HepG2 (cell line): ENCODE data around the gene DNAJC8. TPM values are rescaled to one million over a fixed set of nuclear protein-coding genes. Genes with fewer than 3 reads are reported as not detected.

ENCODE experiments used
- ATAC-seq: fragments of 200-7000 bp; cut with Tn5 transposase; 3 replicates; pipeline ENCODE4 v1.9.1; 2020; ENCODE audit warnings: mild to moderate bottlenecking, moderate library complexity
- BruUV-seq: library from RNA; stranded (reverse); fragments of 400-500 nt; replicated peaks from 2 replicates; lab custom pipeline; 2021; lab: Mats Ljungman, UMichigan
- CTCF ChIA-PET: fragments of 300-600 bp; formaldehyde crosslinking; extraction: SDS; loops from one replicate; lab custom pipeline; 2021; ENCODE audit warnings: low total read pairs, inconsistent platforms, low intra/inter-chr PET ratio; lab: Yijun Ruan, JAX
- POLR2A ChIA-PET: fragments of 350-600 bp; sonication (Branson Sonifier 250); formaldehyde crosslinking; loops from one replicate; lab custom pipeline; 2020; ENCODE audit warnings: antibody characterized with exemption, inconsistent platforms; lab: Yijun Ruan, JAX
- DNase-seq: peaks from one replicate; pipeline ENCODE4 v3.0.0-alpha.2; 2015; ENCODE audit warnings: low spot score
- FAIRE-seq: peaks from 3 replicates; lab custom pipeline; 2011; peaks lifted over from hg19 to GRCh38; lab: Jason Lieb, UNC
- H2AFZ ChIP-seq: one replicate; pipeline ENCODE4 v1.6.1; 2011; ENCODE audit warnings: low read length, inconsistent platforms
- H3K27ac ChIP-seq: fragments of 300-600 bp; 3 replicates; pipeline ENCODE4 v1.8.0; 2011; ENCODE audit warnings: mixed run types, mild to moderate bottlenecking, mixed read lengths, low read length, inconsistent platforms; ENCODE audit not compliant: insufficient read depth; ENCODE audit errors: extremely low read length
- H3K27me3 ChIP-seq, 2 experiments: fragments of 200-600 bp in 1 of 2; 2 replicates in 1 of 2; 3 replicates in 1 of 2; pipeline versions ENCODE4 v1.6.0 to v1.8.0; 2011; ENCODE audit warnings: low read length in 2 of 2, mild to moderate bottlenecking in 2 of 2, moderate library complexity in 2 of 2, inconsistent platforms in 1 of 2; ENCODE audit not compliant: insufficient read depth in 2 of 2, control insufficient read depth in 1 of 2
- H3K36me3 ChIP-seq, 2 experiments: fragments of 200-600 bp in 1 of 2; replicated peaks in 1 of 2; 2 replicates in 1 of 2; 3 replicates in 1 of 2; pipeline versions ENCODE4 v1.5.1 to v1.8.0; 2011; ENCODE audit warnings: low read length in 2 of 2, inconsistent platforms in 1 of 2; ENCODE audit not compliant: insufficient read depth in 2 of 2, control insufficient read depth in 1 of 2
- H3K4me1 ChIP-seq: 2 replicates; pipeline ENCODE4 v1.5.1; 2012; ENCODE audit warnings: low read length, inconsistent platforms; ENCODE audit not compliant: insufficient read depth
- H3K4me2 ChIP-seq: 2 replicates; pipeline ENCODE4 v1.6.0; 2011; ENCODE audit warnings: low read depth, low read length, inconsistent platforms
- H3K4me3 ChIP-seq, 3 experiments: fragments of 200-600 bp in 1 of 3; sonication (generic), shearing (Covaris generic) in 1 of 3; replicated peaks in 1 of 3; 2 replicates each; pipeline ENCODE4 v1.5.1; 2011 to 2016; ENCODE audit warnings: low read length in 3 of 3, inconsistent platforms in 2 of 3, low read depth in 2 of 3, mild to moderate bottlenecking in 2 of 3, control low read depth in 1 of 3, mixed read lengths in 1 of 3; ENCODE audit not compliant: insufficient read depth in 1 of 3
- H3K79me2 ChIP-seq: one replicate; pipeline ENCODE4 v1.6.1; 2011; ENCODE audit warnings: low read length, inconsistent platforms; ENCODE audit not compliant: insufficient read depth
- H3K9ac ChIP-seq: 2 replicates; pipeline ENCODE4 v1.6.0; 2011; ENCODE audit warnings: mild to moderate bottlenecking, low read depth, low read length, inconsistent platforms; ENCODE audit not compliant: insufficient read depth
- H3K9me3 ChIP-seq: 2 replicates; pipeline ENCODE4 v1.5.1; 2012; ENCODE audit warnings: mild to moderate bottlenecking, low read length
- H4K20me1 ChIP-seq: 2 replicates; pipeline ENCODE4 v1.6.0; 2011; ENCODE audit warnings: inconsistent platforms, mild to moderate bottlenecking, low read length, moderate library complexity; ENCODE audit not compliant: insufficient read depth
- ADNP ChIP-seq: sonication (generic); formaldehyde crosslinking; IDR thresholded peaks from 2 replicates; pipeline ENCODE4 v1.4.0; 2020; ENCODE audit warnings: missing genetic modification reagents
- FOSL2 ChIP-seq: sonication (generic); formaldehyde crosslinking; IDR thresholded peaks from 2 replicates; pipeline ENCODE4 v1.4.0; 2020; ENCODE audit warnings: missing genetic modification reagents
- FOXP1 ChIP-seq, 2 experiments: fragments of 450-650 bp in 1 of 2; IDR thresholded peaks; 2 replicates each; pipeline ENCODE4 v1.6.1; 2017 to 2018; ENCODE audit warnings: antibody characterized with exemption in 1 of 2
- MED1 ChIP-seq: sonication (generic); formaldehyde crosslinking; IDR thresholded peaks from 2 replicates; pipeline ENCODE4 v1.4.0; 2020; ENCODE audit warnings: missing genetic modification reagents
- NCOA5 ChIP-seq: sonication (generic); formaldehyde crosslinking; IDR thresholded peaks from 2 replicates; pipeline ENCODE4 v1.4.0; 2020; ENCODE audit warnings: missing genetic modification reagents
- RCOR2 ChIP-seq: IDR thresholded peaks from 2 replicates; pipeline ENCODE4 v1.6.1; 2016; ENCODE audit warnings: missing biosample characterization, missing genetic modification reagents
- SAP130 ChIP-seq: IDR thresholded peaks from 2 replicates; pipeline ENCODE4 v1.6.1; 2016; ENCODE audit warnings: low read depth
- TEAD3 ChIP-seq: optimal IDR thresholded peaks from 2 replicates; pipeline ENCODE3; 2016; ENCODE audit warnings: borderline replicate concordance
- TMF1 ChIP-seq: sonication (generic); formaldehyde crosslinking; IDR thresholded peaks from 2 replicates; pipeline ENCODE4 v1.8.1; 2022; ENCODE audit warnings: low read depth, missing genetic modification reagents
- ZMYM2 ChIP-seq: sonication (generic); formaldehyde crosslinking; IDR thresholded peaks from 2 replicates; pipeline ENCODE4 v1.8.0; 2022; ENCODE audit warnings: mild to moderate bottlenecking, missing genetic modification reagents
- ZNF121 ChIP-seq: sonication (generic); formaldehyde crosslinking; IDR thresholded peaks from 2 replicates; pipeline ENCODE4 v1.5.0; 2020; ENCODE audit warnings: mild to moderate bottlenecking, missing genetic modification reagents
- ZNF569 ChIP-seq: sonication (generic); formaldehyde crosslinking; IDR thresholded peaks from 2 replicates; pipeline ENCODE4 v1.5.0; 2020; ENCODE audit warnings: mild to moderate bottlenecking, missing genetic modification reagents, moderate library complexity, borderline replicate concordance
- WGBS: methylation state at CpG from one replicate; pipeline ENCODE4 v1.1.6; 2017; ENCODE audit warnings: low lambda C conversion rate; 5-methylcytosine and 5-hydroxymethylcytosine counted together
- in situ Hi-C: cut with HindIII; loops from 2 replicates; pipeline ENCODE4 v1.10.0; 2017; ENCODE audit warnings: low pct_unique_long_range_greater_than_20kb; ENCODE audit not compliant: extremely low pct_ligation_motif_present
- intact Hi-C: fragments of 100-400 bp; cut with micrococcal nuclease; formaldehyde crosslinking; loops from one replicate; pipeline ENCODE4 v1.10.0; 2022; ENCODE audit not compliant: unreplicated experiment
- polyA plus RNA-seq, 8 experiments: library from polyadenylated mRNA; depleted of rRNA in 3 of 8; stranded (reverse) in 7 of 8; unstranded in 1 of 8; fragments of >200 nt; fragmentation: Illumina TruSeq in 4 of 8; extraction: Trizol in 4 of 8; gene quantifications; 2 replicates each; pipeline versions ENCODE4 v1.2.1 to v1.2.3, GENCODE V29; 2011 to 2016; ENCODE audit warnings: low read depth in 4 of 8, missing spikeins in 1 of 8, mixed read lengths in 1 of 8; ENCODE audit not compliant: insufficient read depth in 1 of 8
- total RNA-seq, 5 experiments: library from RNA; depleted of rRNA; stranded (reverse); fragments of >200 nt; fragmentation: Illumina TruSeq; extraction: Trizol; gene quantifications; 2 replicates each; pipeline ENCODE4 v1.2.3, GENCODE V29; 2016; ENCODE audit warnings: low read depth in 1 of 5
- TF ChIP-seq, protein P1 (sequence below): sonication (generic); formaldehyde crosslinking; conservative IDR thresholded peaks from 2 replicates; pipeline ENCODE4 v1.4.0; 2020; ENCODE audit warnings: mild to moderate bottlenecking, missing genetic modification reagents, moderate library complexity
- TF ChIP-seq, protein P2 (sequence below): sonication (generic); formaldehyde crosslinking; IDR thresholded peaks from 2 replicates; pipeline ENCODE4 v1.4.0; 2020; ENCODE audit warnings: mild to moderate bottlenecking, missing genetic modification reagents
- TF ChIP-seq, protein P3 (sequence below): sonication (generic); formaldehyde crosslinking; IDR thresholded peaks from 2 replicates; pipeline ENCODE4 v1.8.0; 2022; ENCODE audit warnings: mild to moderate bottlenecking, missing genetic modification reagents; ENCODE audit not compliant: insufficient replicate concordance

DNAJC8 gene
- total and polyA plus RNA-seq, 2 of the 13 experiments (the other 11 are each of a cell fraction or from before 2014, with no cell fraction given): 54.5 to 126 TPM

DNA sequence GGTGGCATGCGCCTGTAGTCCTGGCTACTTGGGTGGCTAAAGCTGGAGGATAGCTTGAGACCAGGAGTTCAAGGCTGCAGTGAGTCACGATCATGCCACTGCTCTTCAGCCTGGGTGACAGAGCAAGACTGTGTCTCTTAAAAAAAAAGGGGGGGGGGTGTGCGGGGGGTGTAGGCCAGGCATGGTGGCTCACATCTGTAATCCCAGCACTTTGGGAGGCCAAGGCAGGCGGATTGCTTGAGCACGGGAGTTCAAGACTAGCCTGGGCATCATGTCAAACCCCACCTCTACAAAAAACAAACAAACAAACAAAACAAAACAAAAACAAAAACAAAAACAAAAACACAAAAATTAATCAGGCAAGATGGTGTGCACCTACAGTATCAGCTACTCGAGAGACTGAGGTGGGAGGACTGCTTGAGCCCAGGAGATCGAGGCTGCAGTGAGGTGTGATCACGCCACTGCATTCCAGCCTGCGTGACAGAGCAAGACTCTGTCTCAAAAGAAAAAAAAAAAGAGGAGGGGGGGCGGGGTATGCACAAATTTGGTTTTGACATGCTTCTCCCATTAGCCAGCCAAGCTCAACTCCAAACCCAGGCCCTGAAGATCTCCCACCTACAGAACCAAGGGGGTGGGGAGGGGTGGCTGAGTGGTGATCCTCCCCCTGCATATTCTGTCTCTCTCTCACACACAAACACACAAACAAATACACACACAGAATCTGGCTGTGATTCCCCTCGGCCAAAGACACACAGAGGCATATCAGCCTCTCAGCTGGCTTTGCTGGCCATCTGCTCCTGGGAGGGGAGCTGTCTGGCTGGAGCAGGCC is 59.5 kb downstream of the DNAJC8 start:
- Histone ChIP-seq H3K27me3 (peaks cover 2 to 23% of the 10 kb centered on the region in 2 experiments; a peak in 3 of 5 replicates), H3K9ac (no peak overlapping the region)
- in situ Hi-C loops: no loop called here
- TF ChIP-seq ZNF569 (CRISPR knock-in tag) (no peak), MED1 (CRISPR knock-in tag) (0 out of 2 replicates have a peak, but pooled peaks have one; percentile 6), FOSL2 (CRISPR knock-in tag) (peak; percentile 53), ZMYM2 (CRISPR knock-in tag) (0 out of 2 replicates have a peak, but pooled peaks have one; percentile 4), TEAD3 (CRISPR knock-in tag) (peak; percentile 8), RCOR2 (CRISPR knock-in tag) (0 out of 2 replicates have a peak, but pooled peaks have one; percentile 62), ZNF121 (CRISPR knock-in tag) (no peak), ADNP (CRISPR knock-in tag) (0 out of 2 replicates have a peak, but pooled peaks have one; percentile 1), TMF1 (no peak), NCOA5 (no peak), FOXP1 (IDR thresholded peaks at IDR 0.05) (peak; percentile 71), FOXP1 (CRISPR knock-in tag; IDR thresholded peaks at IDR 0.05) (no peak), SAP130 (CRISPR knock-in tag) (0 out of 2 replicates have a peak, but pooled peaks have one; percentile 21)
- TF ChIP-seq, protein P1, sequence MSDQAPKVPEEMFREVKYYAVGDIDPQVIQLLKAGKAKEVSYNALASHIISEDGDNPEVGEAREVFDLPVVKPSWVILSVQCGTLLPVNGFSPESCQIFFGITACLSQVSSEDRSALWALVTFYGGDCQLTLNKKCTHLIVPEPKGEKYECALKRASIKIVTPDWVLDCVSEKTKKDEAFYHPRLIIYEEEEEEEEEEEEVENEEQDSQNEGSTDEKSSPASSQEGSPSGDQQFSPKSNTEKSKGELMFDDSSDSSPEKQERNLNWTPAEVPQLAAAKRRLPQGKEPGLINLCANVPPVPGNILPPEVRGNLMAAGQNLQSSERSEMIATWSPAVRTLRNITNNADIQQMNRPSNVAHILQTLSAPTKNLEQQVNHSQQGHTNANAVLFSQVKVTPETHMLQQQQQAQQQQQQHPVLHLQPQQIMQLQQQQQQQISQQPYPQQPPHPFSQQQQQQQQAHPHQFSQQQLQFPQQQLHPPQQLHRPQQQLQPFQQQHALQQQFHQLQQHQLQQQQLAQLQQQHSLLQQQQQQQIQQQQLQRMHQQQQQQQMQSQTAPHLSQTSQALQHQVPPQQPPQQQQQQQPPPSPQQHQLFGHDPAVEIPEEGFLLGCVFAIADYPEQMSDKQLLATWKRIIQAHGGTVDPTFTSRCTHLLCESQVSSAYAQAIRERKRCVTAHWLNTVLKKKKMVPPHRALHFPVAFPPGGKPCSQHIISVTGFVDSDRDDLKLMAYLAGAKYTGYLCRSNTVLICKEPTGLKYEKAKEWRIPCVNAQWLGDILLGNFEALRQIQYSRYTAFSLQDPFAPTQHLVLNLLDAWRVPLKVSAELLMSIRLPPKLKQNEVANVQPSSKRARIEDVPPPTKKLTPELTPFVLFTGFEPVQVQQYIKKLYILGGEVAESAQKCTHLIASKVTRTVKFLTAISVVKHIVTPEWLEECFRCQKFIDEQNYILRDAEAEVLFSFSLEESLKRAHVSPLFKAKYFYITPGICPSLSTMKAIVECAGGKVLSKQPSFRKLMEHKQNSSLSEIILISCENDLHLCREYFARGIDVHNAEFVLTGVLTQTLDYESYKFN: 0 out of 2 replicates have a peak, but pooled peaks have one; percentile 10
- TF ChIP-seq, protein P2, sequence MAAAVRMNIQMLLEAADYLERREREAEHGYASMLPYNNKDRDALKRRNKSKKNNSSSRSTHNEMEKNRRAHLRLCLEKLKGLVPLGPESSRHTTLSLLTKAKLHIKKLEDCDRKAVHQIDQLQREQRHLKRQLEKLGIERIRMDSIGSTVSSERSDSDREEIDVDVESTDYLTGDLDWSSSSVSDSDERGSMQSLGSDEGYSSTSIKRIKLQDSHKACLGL: no peak
- TF ChIP-seq, protein P3, sequence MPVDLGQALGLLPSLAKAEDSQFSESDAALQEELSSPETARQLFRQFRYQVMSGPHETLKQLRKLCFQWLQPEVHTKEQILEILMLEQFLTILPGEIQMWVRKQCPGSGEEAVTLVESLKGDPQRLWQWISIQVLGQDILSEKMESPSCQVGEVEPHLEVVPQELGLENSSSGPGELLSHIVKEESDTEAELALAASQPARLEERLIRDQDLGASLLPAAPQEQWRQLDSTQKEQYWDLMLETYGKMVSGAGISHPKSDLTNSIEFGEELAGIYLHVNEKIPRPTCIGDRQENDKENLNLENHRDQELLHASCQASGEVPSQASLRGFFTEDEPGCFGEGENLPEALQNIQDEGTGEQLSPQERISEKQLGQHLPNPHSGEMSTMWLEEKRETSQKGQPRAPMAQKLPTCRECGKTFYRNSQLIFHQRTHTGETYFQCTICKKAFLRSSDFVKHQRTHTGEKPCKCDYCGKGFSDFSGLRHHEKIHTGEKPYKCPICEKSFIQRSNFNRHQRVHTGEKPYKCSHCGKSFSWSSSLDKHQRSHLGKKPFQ (CRISPR knock-in tag): peak; percentile 44
- TF ChIP-seq, all 625 proteins: peak for 10
- no peak overlapping the region for H3K27ac ChIP-seq
- H3K9me3 ChIP-seq: no peaks in the 10 kb centered on the region
- H3K4me3 ChIP-seq: peak overlapping the region in 1 of 3 experiments; percentile 45; a peak in 1 of 6 replicates
- CTCF ChIA-PET: no interaction called here
- POLR2A ChIA-PET: interaction anchor here (1.4 kb wide), 1 partner anchor 475 kb away, joined by 3 read pairs; the partner anchor contains the start of gene RNU11
- DNase-seq (peak; percentile 59), ATAC-seq (peak; percentile 43), FAIRE-seq (no peak)
- intact Hi-C loops: no loop called here
- H2AFZ ChIP-seq: no peak overlapping the region
- H3K79me2 ChIP-seq: no peaks in the 10 kb centered on the region
- WGBS: 15% methylated on average over 10 of the region's 11 CpGs
- H4K20me1 ChIP-seq: no peaks in the 10 kb centered on the region
- peak overlapping the region; percentile 71 for H3K4me2 ChIP-seq
- no TSS peak for BruUV-seq
- H3K36me3 ChIP-seq: no peaks in the 10 kb centered on the region
- H3K4me1 ChIP-seq: peaks cover 60% of the 10 kb centered on the region
